ENCODE measurements around the gene SPDYE3.

The SPDYE3 gene

DNA sequence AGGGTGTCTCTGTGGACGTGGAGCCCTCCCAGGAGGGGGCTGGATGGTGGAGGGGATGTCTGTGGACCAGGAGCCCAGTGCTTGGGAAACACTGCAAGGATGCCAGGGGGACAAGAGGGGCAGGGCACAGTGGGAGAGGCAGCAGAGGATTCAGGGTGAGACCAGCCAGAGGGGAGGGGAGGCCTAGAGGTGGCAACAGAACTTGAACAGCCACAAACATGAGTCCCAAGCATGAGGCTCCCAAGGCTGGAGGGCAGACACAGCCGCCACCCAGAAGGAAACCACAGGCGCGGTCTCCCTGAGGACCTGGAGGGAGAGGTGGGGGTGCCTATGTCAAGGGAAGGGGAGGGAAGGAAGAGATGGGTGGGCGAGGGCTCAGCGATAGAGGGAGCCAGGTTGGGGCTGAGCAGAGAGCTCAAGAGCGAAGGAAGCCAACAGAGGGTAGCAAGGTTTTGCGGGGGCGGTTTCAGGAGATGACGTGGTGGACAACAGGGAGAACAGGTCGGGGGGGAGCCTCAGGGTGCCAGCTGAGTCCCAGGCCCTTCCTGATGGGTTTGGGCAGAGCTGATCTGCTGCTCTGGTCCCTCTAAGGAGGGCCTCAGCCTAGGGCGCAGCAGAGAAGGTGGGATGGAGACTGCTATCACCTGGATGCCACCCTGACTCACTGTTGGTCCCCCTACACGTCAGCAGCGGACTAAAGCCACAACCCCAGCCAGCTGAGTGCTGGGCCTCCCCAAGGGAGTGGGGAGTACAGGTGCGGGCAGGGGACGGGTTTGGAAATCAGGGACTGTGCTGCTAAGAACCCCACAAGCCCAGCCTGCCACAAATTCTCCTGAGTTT lies 59.1 kb downstream of the SPDYE3 start:
- no peak overlapping the region for H3K4me3 ChIP-seq (ENCODE audit: low read depth, low read length)
- TF ChIP-seq CTCF (IDR thresholded peaks at IDR 0.05; ENCODE audit: borderline replicate concordance, insufficient read depth, low read depth, low read length), result no peak

DNA sequence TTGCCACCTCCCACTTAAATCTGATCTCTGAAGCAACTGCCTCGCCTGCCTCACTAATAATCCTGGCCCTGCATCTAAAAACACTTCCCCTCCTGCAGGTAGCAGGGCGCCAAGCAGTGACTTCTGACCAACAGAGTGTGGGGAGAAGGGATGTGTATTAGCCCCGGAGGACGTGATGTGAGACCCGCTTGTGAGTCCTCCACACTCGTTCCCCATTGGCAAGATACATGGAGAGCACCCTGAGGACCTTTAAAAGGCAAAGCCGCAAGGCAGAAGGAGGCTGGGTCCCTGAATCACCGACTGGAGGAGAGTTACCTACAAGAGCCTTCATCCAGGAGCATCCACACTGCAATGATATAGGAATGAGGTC lies 59.7 kb downstream of the SPDYE3 start:
- H3K4me3 ChIP-seq (ENCODE audit: low read depth, low read length), result no peak overlapping the region
- no peak for TF ChIP-seq CTCF (IDR thresholded peaks at IDR 0.05; ENCODE audit: borderline replicate concordance, insufficient read depth, low read depth, low read length)

- no peak overlapping the region for H3K4me3 ChIP-seq (ENCODE audit: low read depth, low read length)
- no peak for TF ChIP-seq CTCF (IDR thresholded peaks at IDR 0.05; ENCODE audit: borderline replicate concordance, insufficient read depth, low read depth, low read length)
Observed at GRCh38 chr7:100367676-100368613, 60.4 kb downstream of the SPDYE3 start.

- H3K4me3 ChIP-seq (ENCODE audit: low read depth, low read length), result no peak overlapping the region
- no peak for TF ChIP-seq CTCF (IDR thresholded peaks at IDR 0.05; ENCODE audit: borderline replicate concordance, insufficient read depth, low read depth, low read length)
Observed at GRCh38 chr7:100369105-100369504, 61.6 kb downstream of the SPDYE3 start.

DNA sequence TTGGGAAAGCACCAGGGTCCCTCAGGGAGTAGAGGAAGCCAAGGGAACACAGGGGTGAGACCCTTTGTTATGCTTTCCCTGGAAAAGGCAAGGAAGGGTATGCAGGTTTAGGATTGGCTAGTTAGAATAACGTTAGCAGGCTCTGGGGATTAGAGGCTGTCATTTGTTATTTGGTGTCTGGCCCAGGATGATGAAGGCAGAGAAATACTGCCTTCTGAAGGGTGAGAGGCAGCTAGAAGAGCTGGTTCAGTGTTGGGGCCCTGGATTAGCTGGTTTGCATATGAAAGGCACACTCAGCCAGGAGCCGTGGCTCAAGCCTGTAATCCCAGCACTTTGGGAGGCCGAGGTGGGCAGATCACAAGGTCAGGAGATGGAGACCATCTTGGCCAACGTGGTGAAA lies 62.8 kb downstream of the SPDYE3 start:
- TF ChIP-seq CTCF (IDR thresholded peaks at IDR 0.05; ENCODE audit: borderline replicate concordance, insufficient read depth, low read depth, low read length), result no peak
- H3K4me3 ChIP-seq (ENCODE audit: low read depth, low read length), result no peak overlapping the region

DNA sequence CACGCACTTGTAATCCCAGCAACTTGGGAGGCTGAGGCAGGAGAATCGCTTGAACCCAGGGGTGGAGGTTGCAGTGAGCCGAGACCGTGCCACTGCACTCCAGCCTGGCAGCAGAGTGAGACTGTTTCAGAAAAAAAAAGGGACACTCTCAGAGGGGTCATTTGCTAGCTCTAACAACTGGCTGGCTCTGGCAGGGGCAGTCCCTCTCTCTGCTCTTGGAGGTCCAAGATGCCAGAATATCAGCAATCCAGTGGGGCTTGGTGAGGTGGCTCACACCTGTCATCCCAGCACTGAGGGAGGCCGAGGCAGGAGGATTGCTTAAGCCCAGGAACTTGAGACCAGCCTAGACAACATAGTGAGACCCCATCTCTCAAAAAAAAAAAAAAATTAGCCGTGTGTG lies 63.2 kb downstream of the SPDYE3 start:
- no peak overlapping the region for H3K4me3 ChIP-seq (ENCODE audit: low read depth, low read length)
- TF ChIP-seq CTCF (IDR thresholded peaks at IDR 0.05; ENCODE audit: borderline replicate concordance, insufficient read depth, low read depth, low read length), result no peak
